Measurements from ENCODE around the gene SUPT20HL2.

- no peak for TF ChIP-seq POLR2A (IDR thresholded peaks at IDR 0.05; ENCODE audit: low read depth, low read length)
- TF ChIP-seq TAF1 (IDR thresholded peaks at IDR 0.05; ENCODE audit: low read depth, low read length), result no peak
- TF ChIP-seq POLR2AphosphoS5 (IDR thresholded peaks at IDR 0.05; ENCODE audit: low read depth, low read length), result no peak
- no peak for TF ChIP-seq SPI1 (IDR thresholded peaks at IDR 0.05; ENCODE audit: low read depth, low read length)
- no peak for TF ChIP-seq POU2F2 (IDR thresholded peaks at IDR 0.05; ENCODE audit: low read depth, low read length)
These were observed 37.9 kb downstream of the SUPT20HL2 start for GRCh38 chrX:24276015-24276414.

All from GM12891 (cell line).